Spleen (tissue), 7 donors: ENCODE measurements around the gene VMP1.

ENCODE experiments used
- CTCF ChIP-seq, 11 experiments: fragments of 200-600 bp in 7 of 11; fragments of 450-650 bp in 4 of 11; sonication (generic) in 4 of 11; IDR thresholded peaks in 8 of 11; conservative IDR thresholded peaks in 3 of 11; 1 replicate in 7 of 11; 2 replicates in 4 of 11; pipeline versions ENCODE4 v1.4.0 to v1.8.0; 2016 to 2021; ENCODE audit warnings: antibody characterized with exemption in 11 of 11, inconsistent platforms in 4 of 11, mild to moderate bottlenecking in 1 of 11
- POLR2A ChIP-seq, 3 donors: fragments of 450-650 bp; IDR thresholded peaks; one replicate each; pipeline ENCODE4 v1.5.1; 2017; ENCODE audit warnings: antibody characterized with exemption in 3 of 3, mild to moderate bottlenecking in 1 of 3
- POLR2AphosphoS5 ChIP-seq, 3 donors: sonication (generic); formaldehyde crosslinking; IDR thresholded peaks; one replicate each; pipeline ENCODE4 v1.5.1; 2017; ENCODE audit warnings: antibody characterized with exemption in 3 of 3
- donor health status: DM: no; HTN: no; CAD: no; lungs with moderate emphysema.
- donor health status: DM: no; HTN: no; CAD: no.
- donor health status: DM: no; HTN: no; CAD: no.

GRCh38 chr17:59757881-59758385 lies 50.5 kb downstream of the VMP1 start:
- TF ChIP-seq CTCF (IDR thresholded peaks at IDR 0.05 in 8 of 11, conservative IDR thresholded peaks at IDR 0.05 in 3 of 11) = no peak
- TF ChIP-seq POLR2A (IDR thresholded peaks at IDR 0.05) = no peak
- no peak for TF ChIP-seq POLR2AphosphoS5 (IDR thresholded peaks at IDR 0.05)
